IPS-11a (cell line): Measurements from ENCODE around the gene COIL.
A peak's percentile ranks its signal among the peaks of the same experiment; 100 is the strongest.

Experiments used
- H3K4me3 ChIP-seq: one replicate; pipeline ENCODE4 v1.5.1; 2013; ENCODE audit warnings: low read depth, low read length, control low read depth

Gene COIL

GRCh38 chr17:56936697-56937322 is 24.0 kb downstream of the COIL start:
- H3K4me3 ChIP-seq = no peak overlapping the region

- no peak overlapping the region for H3K4me3 ChIP-seq
These were observed 25.4 kb downstream of the COIL start for GRCh38 chr17:56935461-56935860.

- H3K4me3 ChIP-seq = no peak overlapping the region
These were observed 26.6 kb downstream of the COIL start for GRCh38 chr17:56934280-56934679.

GRCh38 chr17:56933868-56934267 is 27.0 kb downstream of the COIL start:
- no peak overlapping the region for H3K4me3 ChIP-seq

- no peak overlapping the region for H3K4me3 ChIP-seq
These were observed 27.6 kb downstream of the COIL start for GRCh38 chr17:56933151-56933745.

- no peak overlapping the region for H3K4me3 ChIP-seq
These were observed 30.0 kb downstream of the COIL start for GRCh38 chr17:56930739-56931337.

GRCh38 chr17:56929362-56929969 is 31.4 kb downstream of the COIL start:
- no peak overlapping the region for H3K4me3 ChIP-seq

GRCh38 chr17:56928586-56928985 is 32.3 kb downstream of the COIL start:
- no peak overlapping the region for H3K4me3 ChIP-seq

- no peak overlapping the region for H3K4me3 ChIP-seq
These were observed 34.1 kb downstream of the COIL start for GRCh38 chr17:56926704-56927103.

GRCh38 chr17:56926270-56926669 is 34.6 kb downstream of the COIL start:
- H3K4me3 ChIP-seq = no peak overlapping the region

- H3K4me3 ChIP-seq = no peak overlapping the region
These were observed 35.8 kb downstream of the COIL start for GRCh38 chr17:56925088-56925487.

GRCh38 chr17:56919717-56920116 is 41.1 kb downstream of the COIL start:
- H3K4me3 ChIP-seq = no peak overlapping the region

GRCh38 chr17:56918916-56919315 is 41.9 kb downstream of the COIL start:
- H3K4me3 ChIP-seq = no peak overlapping the region

GRCh38 chr17:56917559-56918296 is 43.1 kb downstream of the COIL start:
- no peak overlapping the region for H3K4me3 ChIP-seq

GRCh38 chr17:56914581-56915273 is 46.1 kb downstream of the COIL start:
- H3K4me3 ChIP-seq = peak overlapping the region; percentile 74

- peak within 1 kb of the TSS; percentile 74 for H3K4me3 ChIP-seq
These were observed 46.8 kb downstream of the COIL start, which contains the start of gene TRIM25 for GRCh38 chr17:56913867-56914580. Gene TRIM25, minus strand, starts transcription at chr17:56914049. Its CDS starts 61 bp downstream, at chr17:56913988.

- H3K4me3 ChIP-seq = peak overlapping the region; percentile 74
These were observed 47.4 kb downstream of the COIL start for GRCh38 chr17:56913353-56913866.

- peak overlapping the region; percentile 74 for H3K4me3 ChIP-seq
These were observed 47.9 kb downstream of the COIL start for GRCh38 chr17:56913000-56913311.

GRCh38 chr17:56912105-56912999 is 48.5 kb downstream of the COIL start:
- no peak overlapping the region for H3K4me3 ChIP-seq
